ENCODE results near the gene SMCO4. TPM values are rescaled to one million over a fixed set of nuclear protein-coding genes. Genes with fewer than 3 reads are reported as not detected.

The SMCO4 gene
- total RNA-seq, 2 experiments from 2014 or later: 0.30 TPM; not detected in 1

DNA sequence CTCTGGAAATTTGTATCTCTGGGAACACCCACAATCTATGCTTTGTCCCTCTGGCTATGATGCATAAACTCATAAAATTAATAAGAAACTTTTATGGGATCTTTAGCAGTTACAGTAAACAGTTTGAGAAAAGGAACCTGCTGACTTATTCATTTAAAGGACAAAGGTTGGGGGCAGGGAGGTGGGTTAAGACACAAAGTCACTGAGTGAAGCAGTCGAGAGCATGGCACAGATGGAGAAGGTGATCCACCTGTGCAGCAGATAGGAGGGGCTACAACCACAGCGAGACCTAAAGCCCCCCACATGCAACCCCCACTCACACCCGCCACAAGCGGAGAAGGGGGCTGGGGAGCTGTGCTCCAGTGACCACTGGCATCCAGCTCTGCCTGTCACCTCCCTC is 45.0 kb downstream of the SMCO4 start:
- intact Hi-C loops (cut with DNase I, micrococcal nuclease): no loop called here
- H3K27ac Mint-ChIP-seq: no peak overlapping the region
- Histone ChIP-seq H3K27me3 (ENCODE audit: control insufficient read depth in 1 of 2, insufficient read depth in 2 of 2, low read length in 2 of 2) (no peaks in the 10 kb centered on the region), H3K36me3 (ENCODE audit: insufficient read depth, low read length) (no peaks in the 10 kb centered on the region), H3K9me3 (ENCODE audit: control insufficient read depth in 1 of 2, insufficient read depth in 1 of 2, low read length in 2 of 2) (no peaks in the 10 kb centered on the region), H3K4me1 (ENCODE audit: insufficient read depth, low read length) (no peaks in the 10 kb centered on the region), H3K4me3 (ENCODE audit: low read length) (no peak overlapping the region), H3K27ac (ENCODE audit: low read depth in 1 of 2, low read length in 2 of 2) (no peak overlapping the region)
- no peaks in the 10 kb centered on the region for H3K36me3 Mint-ChIP-seq (ENCODE audit: low read depth)
- ATAC-seq (ENCODE audit: poor library complexity) (no peak), DNase-seq (no peak)
- H3K4me1 Mint-ChIP-seq (ENCODE audit: low read depth): no peaks in the 10 kb centered on the region
- TF ChIP-seq, protein P1, sequence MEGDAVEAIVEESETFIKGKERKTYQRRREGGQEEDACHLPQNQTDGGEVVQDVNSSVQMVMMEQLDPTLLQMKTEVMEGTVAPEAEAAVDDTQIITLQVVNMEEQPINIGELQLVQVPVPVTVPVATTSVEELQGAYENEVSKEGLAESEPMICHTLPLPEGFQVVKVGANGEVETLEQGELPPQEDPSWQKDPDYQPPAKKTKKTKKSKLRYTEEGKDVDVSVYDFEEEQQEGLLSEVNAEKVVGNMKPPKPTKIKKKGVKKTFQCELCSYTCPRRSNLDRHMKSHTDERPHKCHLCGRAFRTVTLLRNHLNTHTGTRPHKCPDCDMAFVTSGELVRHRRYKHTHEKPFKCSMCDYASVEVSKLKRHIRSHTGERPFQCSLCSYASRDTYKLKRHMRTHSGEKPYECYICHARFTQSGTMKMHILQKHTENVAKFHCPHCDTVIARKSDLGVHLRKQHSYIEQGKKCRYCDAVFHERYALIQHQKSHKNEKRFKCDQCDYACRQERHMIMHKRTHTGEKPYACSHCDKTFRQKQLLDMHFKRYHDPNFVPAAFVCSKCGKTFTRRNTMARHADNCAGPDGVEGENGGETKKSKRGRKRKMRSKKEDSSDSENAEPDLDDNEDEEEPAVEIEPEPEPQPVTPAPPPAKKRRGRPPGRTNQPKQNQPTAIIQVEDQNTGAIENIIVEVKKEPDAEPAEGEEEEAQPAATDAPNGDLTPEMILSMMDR (IDR thresholded peaks at IDR 0.05): no peak
- ChIA-PET CTCF (no interaction called here), POLR2A (no interaction called here)
- no peaks in the 10 kb centered on the region for H3K27me3 Mint-ChIP-seq
- H3K4me3 Mint-ChIP-seq: no peak overlapping the region
- H3K9me3 Mint-ChIP-seq: no peaks in the 10 kb centered on the region

DNA sequence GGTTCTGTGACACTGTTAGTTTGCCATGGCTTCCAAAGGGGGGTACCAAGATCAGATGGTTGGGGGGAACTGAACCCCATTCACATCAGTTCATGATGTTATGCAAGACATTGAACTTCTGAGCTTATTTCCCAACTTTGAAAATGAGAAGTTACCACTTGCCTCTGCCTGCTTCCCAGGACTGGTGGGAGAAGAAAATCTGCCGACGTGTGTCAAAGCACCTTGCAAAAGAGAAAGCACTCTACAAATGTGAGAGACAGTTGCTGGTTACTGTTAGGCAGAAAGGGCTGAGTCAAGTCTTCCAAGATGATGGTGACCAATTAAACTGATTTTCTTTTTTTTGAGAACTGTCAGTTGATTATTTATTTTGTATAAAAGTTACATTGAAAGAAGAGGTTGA is 45.6 kb downstream of the SMCO4 start:
- Histone ChIP-seq H3K4me1 (ENCODE audit: insufficient read depth, low read length) (no peaks in the 10 kb centered on the region), H3K9me3 (ENCODE audit: control insufficient read depth in 1 of 2, insufficient read depth in 1 of 2, low read length in 2 of 2) (no peaks in the 10 kb centered on the region), H3K27me3 (ENCODE audit: control insufficient read depth in 1 of 2, insufficient read depth in 2 of 2, low read length in 2 of 2) (no peaks in the 10 kb centered on the region), H3K27ac (ENCODE audit: low read depth in 1 of 2, low read length in 2 of 2) (no peak overlapping the region), H3K36me3 (ENCODE audit: insufficient read depth, low read length) (no peaks in the 10 kb centered on the region), H3K4me3 (ENCODE audit: low read length) (no peak overlapping the region)
- no peaks in the 10 kb centered on the region for H3K4me1 Mint-ChIP-seq (ENCODE audit: low read depth)
- H3K36me3 Mint-ChIP-seq (ENCODE audit: low read depth): no peaks in the 10 kb centered on the region
- H3K27me3 Mint-ChIP-seq: no peaks in the 10 kb centered on the region
- ChIA-PET POLR2A (no interaction called here), CTCF (no interaction called here)
- ATAC-seq (ENCODE audit: poor library complexity) (no peak), DNase-seq (peak in 2 of 14 experiments; percentile 3 to 10)
- intact Hi-C loops (cut with DNase I, micrococcal nuclease): no loop called here
- TF ChIP-seq, protein P1 (IDR thresholded peaks at IDR 0.05): no peak
- no peak overlapping the region for H3K27ac Mint-ChIP-seq
- no peaks in the 10 kb centered on the region for H3K9me3 Mint-ChIP-seq
- H3K4me3 Mint-ChIP-seq: no peak overlapping the region

DNA sequence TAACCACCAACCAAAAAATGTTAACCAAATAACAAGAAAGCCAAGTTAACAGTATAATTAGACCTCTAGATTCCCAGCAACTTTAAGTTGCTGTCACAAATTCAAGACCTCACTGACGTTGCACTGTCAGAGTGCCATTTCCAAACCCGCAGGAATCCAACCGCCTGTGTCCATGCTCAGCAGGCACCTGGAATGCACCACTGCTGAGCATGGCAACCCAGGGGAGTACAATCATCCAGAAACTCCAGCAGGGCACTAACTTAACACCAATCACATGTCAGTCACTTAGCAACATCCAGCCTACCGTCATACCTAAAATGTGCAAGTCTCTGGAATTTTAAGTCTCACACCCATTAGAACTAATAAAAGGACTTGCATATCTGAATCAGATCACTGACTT is 48.8 kb downstream of the SMCO4 start:
- ChIA-PET CTCF (no interaction called here), POLR2A (no interaction called here)
- H3K4me1 ChIP-seq (ENCODE audit: insufficient read depth, low read length): no peaks in the 10 kb centered on the region
- no peak overlapping the region for H3K27ac ChIP-seq (ENCODE audit: low read depth in 1 of 2, low read length in 2 of 2)
- no peaks in the 10 kb centered on the region for H3K4me1 Mint-ChIP-seq (ENCODE audit: low read depth)
- H3K27me3 Mint-ChIP-seq: no peaks in the 10 kb centered on the region
- no peaks in the 10 kb centered on the region for H3K9me3 Mint-ChIP-seq
- H3K4me3 Mint-ChIP-seq: no peak overlapping the region
- ATAC-seq (ENCODE audit: poor library complexity): no peak
- no peaks in the 10 kb centered on the region for H3K9me3 ChIP-seq (ENCODE audit: control insufficient read depth in 1 of 2, insufficient read depth in 1 of 2, low read length in 2 of 2)
- H3K36me3 Mint-ChIP-seq (ENCODE audit: low read depth): no peaks in the 10 kb centered on the region
- DNase-seq: no peak
- no peaks in the 10 kb centered on the region for H3K27me3 ChIP-seq (ENCODE audit: control insufficient read depth in 1 of 2, insufficient read depth in 2 of 2, low read length in 2 of 2)
- H3K27ac Mint-ChIP-seq: no peak overlapping the region
- no peaks in the 10 kb centered on the region for H3K36me3 ChIP-seq (ENCODE audit: insufficient read depth, low read length)
- intact Hi-C loops (cut with DNase I, micrococcal nuclease): no loop called here
- TF ChIP-seq, protein P1 (IDR thresholded peaks at IDR 0.05): no peak
- no peak overlapping the region for H3K4me3 ChIP-seq (ENCODE audit: low read length)

Measured in CD4-positive, alpha-beta T cell (primary cell).